RCC 7860 (cell line): ENCODE results near the gene NXT1.

Experiments used
- DNase-seq: peaks from one replicate; pipeline ENCODE4 v3.0.0-alpha.2; 2015; ENCODE audit warnings: low spot score
- FAIRE-seq: peaks from 2 replicates; lab custom pipeline; 2012; peaks lifted over from hg19 to GRCh38; lab: Jason Lieb, UNC

Gene NXT1

GRCh38 chr20:23358563-23358906 lies 7.9 kb downstream of the NXT1 start:
- DNase-seq (no peak), FAIRE-seq (no peak)

GRCh38 chr20:23358923-23359593 lies 8.5 kb downstream of the NXT1 start:
- FAIRE-seq (no peak), DNase-seq (no peak)

GRCh38 chr20:23360531-23360930 lies 9.9 kb downstream of the NXT1 start:
- FAIRE-seq = no peak
- no peak for DNase-seq

GRCh38 chr20:23361119-23361475 lies 10.5 kb downstream of the NXT1 start:
- FAIRE-seq = no peak
- peak; percentile 3 for DNase-seq

- peak; percentile 95 for DNase-seq
- no peak for FAIRE-seq
Observed at GRCh38 chr20:23361476-23362391, 11.1 kb downstream of the NXT1 start, which contains the start of gene GZF1. TSS of gene GZF1 (plus strand) at chr20:23362182. CDS start at chr20:23364384, 2,202 bp downstream.

GRCh38 chr20:23362392-23363256 lies 12.0 kb downstream of the NXT1 start:
- DNase-seq = peak; percentile 4
- no peak for FAIRE-seq

GRCh38 chr20:23363257-23363649 lies 12.7 kb downstream of the NXT1 start:
- FAIRE-seq (no peak), DNase-seq (no peak)

- FAIRE-seq (no peak), DNase-seq (no peak)
Observed at GRCh38 chr20:23365390-23366165, 15.0 kb downstream of the NXT1 start.

- no peak for DNase-seq
- FAIRE-seq = no peak
Observed at GRCh38 chr20:23366384-23366783, 15.8 kb downstream of the NXT1 start.

GRCh38 chr20:23367770-23368169 lies 17.2 kb downstream of the NXT1 start:
- no peak for FAIRE-seq

GRCh38 chr20:23368316-23369071 lies 17.9 kb downstream of the NXT1 start:
- no peak for DNase-seq
- FAIRE-seq = no peak

More at GRCh38 chr20:23367770-23368169, 17.2 kb downstream of the NXT1 start:
- DNase-seq = no peak

- FAIRE-seq = no peak
Observed at GRCh38 chr20:23369072-23369823, 18.7 kb downstream of the NXT1 start.

GRCh38 chr20:23370274-23370673 lies 19.7 kb downstream of the NXT1 start:
- FAIRE-seq = no peak
- no peak for DNase-seq

More at GRCh38 chr20:23369072-23369823, 18.7 kb downstream of the NXT1 start:
- no peak for DNase-seq

- DNase-seq (no peak), FAIRE-seq (no peak)
Observed at GRCh38 chr20:23370873-23371272, 20.3 kb downstream of the NXT1 start.

- FAIRE-seq (no peak), DNase-seq (no peak)
Observed at GRCh38 chr20:23371496-23371895, 20.9 kb downstream of the NXT1 start.

GRCh38 chr20:23374441-23374840 lies 23.9 kb downstream of the NXT1 start:
- FAIRE-seq (no peak), DNase-seq (no peak)

- DNase-seq (no peak), FAIRE-seq (no peak)
Observed at GRCh38 chr20:23375827-23376226, 25.2 kb downstream of the NXT1 start.

- no peak for FAIRE-seq
- DNase-seq = no peak
Observed at GRCh38 chr20:23379772-23380171, 29.2 kb downstream of the NXT1 start.

GRCh38 chr20:23381876-23382275 lies 31.3 kb downstream of the NXT1 start:
- FAIRE-seq (no peak), DNase-seq (no peak)
